HepG2 (cell line): ENCODE measurements around the gene PSKH1. TPM values are rescaled to one million over a fixed set of nuclear protein-coding genes. Genes with fewer than 3 reads are reported as not detected.

Source experiments
- SP1 ChIP-seq, 2 experiments: fragments of 450-650 bp in 1 of 2; sonication (generic) in 1 of 2; formaldehyde crosslinking in 1 of 2; IDR thresholded peaks; 2 replicates each; pipeline versions ENCODE4 v1.4.0 to v1.6.1; 2016 to 2020; ENCODE audit warnings: missing genetic modification reagents in 1 of 2
- ZNF407 ChIP-seq: sonication (generic); formaldehyde crosslinking; IDR thresholded peaks from one replicate; pipeline ENCODE4 v1.5.1; 2020; ENCODE audit warnings: mild to moderate bottlenecking, missing genetic modification reagents; ENCODE audit errors: not compliant biosample characterization
- ZSCAN20 ChIP-seq: sonication (generic); formaldehyde crosslinking; IDR thresholded peaks from 2 replicates; pipeline ENCODE4 v1.4.0; 2020; ENCODE audit warnings: missing genetic modification reagents, mild to moderate bottlenecking, borderline replicate concordance
- polyA plus RNA-seq, 8 experiments: library from polyadenylated mRNA; depleted of rRNA in 3 of 8; stranded (reverse) in 7 of 8; unstranded in 1 of 8; fragments of >200 nt; fragmentation: Illumina TruSeq in 4 of 8; extraction: Trizol in 4 of 8; gene quantifications; 2 replicates each; pipeline versions ENCODE4 v1.2.1 to v1.2.3, GENCODE V29; 2011 to 2016; ENCODE audit warnings: low read depth in 4 of 8, missing spikeins in 1 of 8, mixed read lengths in 1 of 8; ENCODE audit not compliant: insufficient read depth in 1 of 8
- total RNA-seq, 5 experiments: library from RNA; depleted of rRNA; stranded (reverse); fragments of >200 nt; fragmentation: Illumina TruSeq; extraction: Trizol; gene quantifications; 2 replicates each; pipeline ENCODE4 v1.2.3, GENCODE V29; 2016; ENCODE audit warnings: low read depth in 1 of 5

PSKH1 gene
- total and polyA plus RNA-seq, 2 of the 13 experiments (the other 11 are each of a cell fraction or from before 2014, with no cell fraction given): 8.4 to 19.1 TPM

GRCh38 chr16:67977005-67977404 is 84.0 kb downstream of the PSKH1 start (continued):
- TF ChIP-seq ZNF407 (CRISPR knock-in tag) (no peak), ZSCAN20 (no peak), SP1 (IDR thresholded peaks at IDR 0.05) (no peak), SP1 (CRISPR knock-in tag; IDR thresholded peaks at IDR 0.05) (no peak)
